ENCODE results near the gene ERCC6. TPM values are rescaled to one million over a fixed set of nuclear protein-coding genes. Genes with fewer than 3 reads are reported as not detected.

Gene ERCC6
- polyA plus RNA-seq, 4 donors, result 13.8 to 17.8 (median 16.5) TPM

- DNase-seq (ENCODE audit: low read depth in 4 of 4, low spot score in 3 of 4), result no peak
Observed at GRCh38 chr10:49550563-49550962, 11.6 kb upstream of the ERCC6 start.

- no peak for DNase-seq (ENCODE audit: low read depth in 4 of 4, low spot score in 3 of 4)
Observed at GRCh38 chr10:49549640-49550346, 10.9 kb upstream of the ERCC6 start.

- DNase-seq (ENCODE audit: low read depth in 4 of 4, low spot score in 3 of 4), result no peak
Observed at GRCh38 chr10:49543604-49544003, 4.7 kb upstream of the ERCC6 start.

- DNase-seq (ENCODE audit: low read depth in 4 of 4, low spot score in 3 of 4), result no peak
Observed at GRCh38 chr10:49542353-49542752, 3.4 kb upstream of the ERCC6 start.

- no peak for DNase-seq (ENCODE audit: low read depth in 4 of 4, low spot score in 3 of 4)
Observed at GRCh38 chr10:49541762-49542161, 2.8 kb upstream of the ERCC6 start.

- no peak for DNase-seq (ENCODE audit: low read depth in 4 of 4, low spot score in 3 of 4)
Observed at GRCh38 chr10:49540056-49540797, 1.3 kb upstream of the ERCC6 start.

GRCh38 chr10:49539320-49539885 lies 482 bp upstream of the ERCC6 start:
- peak in 3 of 4 donors; percentile 8 to 52 (median 19) for DNase-seq (ENCODE audit: low read depth in 4 of 4, low spot score in 3 of 4)

- no peak for DNase-seq (ENCODE audit: low read depth in 4 of 4, low spot score in 3 of 4)
Observed at GRCh38 chr10:49534670-49535381, 4.1 kb downstream of the ERCC6 start.

- DNase-seq (ENCODE audit: low read depth in 4 of 4, low spot score in 3 of 4), result no peak
Observed at GRCh38 chr10:49532461-49532860, 6.5 kb downstream of the ERCC6 start.

GRCh38 chr10:49528977-49529506 lies 9.9 kb downstream of the ERCC6 start:
- DNase-seq (ENCODE audit: low read depth in 4 of 4, low spot score in 3 of 4), result no peak

GRCh38 chr10:49527850-49528249 lies 11.1 kb downstream of the ERCC6 start:
- no peak for DNase-seq (ENCODE audit: low read depth in 4 of 4, low spot score in 3 of 4)

- no peak for DNase-seq (ENCODE audit: low read depth in 4 of 4, low spot score in 3 of 4)
Observed at GRCh38 chr10:49527061-49527460, 11.9 kb downstream of the ERCC6 start.

GRCh38 chr10:49526619-49527018 lies 12.3 kb downstream of the ERCC6 start:
- DNase-seq (ENCODE audit: low read depth in 4 of 4, low spot score in 3 of 4), result no peak

GRCh38 chr10:49524496-49524895 lies 14.4 kb downstream of the ERCC6 start:
- no peak for DNase-seq (ENCODE audit: low read depth in 4 of 4, low spot score in 3 of 4)

- DNase-seq (ENCODE audit: low read depth in 4 of 4, low spot score in 3 of 4), result no peak
Observed at GRCh38 chr10:49523301-49523700, 15.6 kb downstream of the ERCC6 start.

- no peak for DNase-seq (ENCODE audit: low read depth in 4 of 4, low spot score in 3 of 4)
Observed at GRCh38 chr10:49521062-49521461, 17.9 kb downstream of the ERCC6 start.

- DNase-seq (ENCODE audit: low read depth in 4 of 4, low spot score in 3 of 4), result no peak
Observed at GRCh38 chr10:49520122-49520775, 18.7 kb downstream of the ERCC6 start.

GRCh38 chr10:49519717-49520116 lies 19.2 kb downstream of the ERCC6 start:
- DNase-seq (ENCODE audit: low read depth in 4 of 4, low spot score in 3 of 4), result no peak

GRCh38 chr10:49518982-49519578 lies 19.8 kb downstream of the ERCC6 start:
- peak; percentile 7 to 21 (median 20) for DNase-seq (ENCODE audit: low read depth in 4 of 4, low spot score in 3 of 4)

- DNase-seq (ENCODE audit: low read depth in 4 of 4, low spot score in 3 of 4), result no peak
Observed at GRCh38 chr10:49518566-49518965, 20.4 kb downstream of the ERCC6 start.

Data from left renal pelvis (tissue), 4 donors.